ENCODE results near the gene PITX3.
"Not testable (repeated sequence)": the region's sequence is repeated elsewhere in the genome, so short reads cannot be mapped to it uniquely, and the experiment has no call there.

Gene PITX3

GRCh38 chr10:102254426-102254825 lies 13.1 kb upstream of the PITX3 start:
- DNase-seq = no peak

GRCh38 chr10:102252508-102252907 lies 11.2 kb upstream of the PITX3 start:
- not testable (repeated sequence) for DNase-seq

- no peak for DNase-seq
Measured at GRCh38 chr10:102247734-102248133, 6.4 kb upstream of the PITX3 start.

- DNase-seq = no peak
Measured at GRCh38 chr10:102246261-102246660, 4.9 kb upstream of the PITX3 start.

- no peak for DNase-seq
Measured at GRCh38 chr10:102245932-102246251, 4.6 kb upstream of the PITX3 start.

- peak; percentile 79 for DNase-seq
Measured at GRCh38 chr10:102245082-102245931, 4.0 kb upstream of the PITX3 start, which contains the start of gene GBF1. TSS of gene GBF1 (plus strand) at chr10:102245532. CDS start at chr10:102258939, 13,407 bp downstream.

GRCh38 chr10:102243309-102243708 lies 2.0 kb upstream of the PITX3 start:
- DNase-seq = no peak

GRCh38 chr10:102242118-102242485 lies 790 bp upstream of the PITX3 start:
- DNase-seq = no peak

- DNase-seq = no peak
Measured at GRCh38 chr10:102241032-102241443, 274 bp downstream of the PITX3 start.

GRCh38 chr10:102240467-102241031 lies 763 bp downstream of the PITX3 start:
- no peak for DNase-seq

GRCh38 chr10:102237711-102238252 lies 3.5 kb downstream of the PITX3 start:
- DNase-seq = no peak

- DNase-seq = no peak
Measured at GRCh38 chr10:102236006-102236405, 5.3 kb downstream of the PITX3 start.

GRCh38 chr10:102235598-102235920 lies 5.8 kb downstream of the PITX3 start:
- DNase-seq = no peak

GRCh38 chr10:102234888-102235597 lies 6.3 kb downstream of the PITX3 start:
- no peak for DNase-seq

GRCh38 chr10:102233997-102234396 lies 7.3 kb downstream of the PITX3 start:
- no peak for DNase-seq

GRCh38 chr10:102231357-102232318 lies 9.7 kb downstream of the PITX3 start:
- DNase-seq = peak; percentile 66

- peak; percentile 44 for DNase-seq
Measured at GRCh38 chr10:102230861-102231356, 10.4 kb downstream of the PITX3 start.

GRCh38 chr10:102230264-102230860 lies 10.9 kb downstream of the PITX3 start:
- DNase-seq = peak; percentile 12

GRCh38 chr10:102229810-102230263 lies 11.5 kb downstream of the PITX3 start:
- DNase-seq = peak; percentile 84

- DNase-seq = no peak
Measured at GRCh38 chr10:102227050-102227449, 14.3 kb downstream of the PITX3 start.

- no peak for DNase-seq
Measured at GRCh38 chr10:102226542-102226870, 14.8 kb downstream of the PITX3 start.

Data from T-helper 9 cell (primary cell).